GM12878 (cell line): ENCODE measurements around the gene PITPNC1. TPM values are rescaled to one million over a fixed set of nuclear protein-coding genes. Genes with fewer than 3 reads are reported as not detected.

Experiments used
- HCFC1 ChIP-seq: fragments of 150-350 bp; IDR thresholded peaks from 2 replicates; pipeline ENCODE4 v1.6.1; 2014; ENCODE audit warnings: low read length
- IKZF1 ChIP-seq: fragments of 450-650 bp; conservative IDR thresholded peaks from 2 replicates; pipeline ENCODE4 v1.6.1; 2017; ENCODE audit warnings: antibody characterized with exemption, mild to moderate bottlenecking
- MEF2B ChIP-seq: fragments of 450-650 bp; IDR thresholded peaks from 2 replicates; pipeline ENCODE4 v1.6.1; 2018; ENCODE audit warnings: mild to moderate bottlenecking, moderate library complexity; ENCODE audit not compliant: partially characterized antibody, poor library complexity, severe bottlenecking
- MTA3 ChIP-seq: IDR thresholded peaks from 2 replicates; pipeline ENCODE4 v1.6.1; 2012; ENCODE audit warnings: low read length, inconsistent platforms, borderline replicate concordance
- NR2C1 ChIP-seq: fragments of 450-650 bp; IDR thresholded peaks from 2 replicates; pipeline ENCODE4 v1.6.1; 2017; ENCODE audit warnings: antibody characterized with exemption, mild to moderate bottlenecking, moderate library complexity
- PML ChIP-seq: IDR thresholded peaks from 2 replicates; pipeline ENCODE4 v1.6.1; 2012; ENCODE audit warnings: low read length, inconsistent platforms
- POLR2A ChIP-seq: IDR thresholded peaks from 2 replicates; pipeline ENCODE4 v1.6.1; 2011; ENCODE audit warnings: low read depth, mild to moderate bottlenecking, low read length
- RB1 ChIP-seq: fragments of 450-650 bp; formaldehyde crosslinking; IDR thresholded peaks from 2 replicates; pipeline ENCODE4 v1.6.1; 2017; ENCODE audit warnings: mild to moderate bottlenecking, borderline replicate concordance
- RELA ChIP-seq: fragments of 450-650 bp; IDR thresholded peaks from 2 replicates; pipeline ENCODE4 v1.8.0; 2014; ENCODE audit warnings: borderline replicate concordance; ENCODE audit not compliant: partially characterized antibody
- SIN3A ChIP-seq: IDR thresholded peaks from 2 replicates; pipeline ENCODE4 v1.6.1; 2012; ENCODE audit warnings: low read depth, low read length, improper control_type of control experiment
- SREBF2 ChIP-seq: IDR thresholded peaks from 2 replicates; pipeline ENCODE4 v1.6.1; 2012; ENCODE audit warnings: mild to moderate bottlenecking, low read length
- ZNF217 ChIP-seq: fragments of 450-650 bp; IDR thresholded peaks from 2 replicates; pipeline ENCODE4 v1.6.1; 2017; ENCODE audit warnings: antibody characterized with exemption, mild to moderate bottlenecking
- ZNF24 ChIP-seq: fragments of 450-650 bp; IDR thresholded peaks from 2 replicates; pipeline ENCODE4 v1.6.1; 2017; ENCODE audit warnings: antibody characterized with exemption, mild to moderate bottlenecking
- polyA plus RNA-seq, 11 experiments: library from polyadenylated mRNA; depleted of rRNA in 4 of 11; unstranded in 6 of 11; stranded (reverse) in 5 of 11; fragments of >200 nt; fragmentation: Nextera tagmentation in 4 of 11; fragmentation: Illumina TruSeq in 1 of 11; extraction: Ambion mirVana in 4 of 11; extraction: Trizol in 1 of 11; gene quantifications; 1 replicate in 1 of 11; 2 replicates in 10 of 11; pipeline versions ENCODE4 v1.2.1 to v1.2.3, GENCODE V29; 2011 to 2016; ENCODE audit warnings: inconsistent platforms in 2 of 11, missing spikeins in 2 of 11, low read depth in 1 of 11
- total RNA-seq, 4 experiments: library from RNA; depleted of rRNA in 3 of 4; stranded (reverse); fragments of >200 nt in 3 of 4; fragmentation: Illumina TruSeq in 1 of 4; extraction: Trizol in 1 of 4; gene quantifications; 2 replicates each; pipeline versions ENCODE4 v1.2.1 to v1.2.3, GENCODE V29; 2013 to 2021
- TF ChIP-seq, protein P1 (sequence below): IDR thresholded peaks from 2 replicates; pipeline ENCODE4 v1.6.1; 2011; ENCODE audit warnings: borderline replicate concordance, low read depth, mild to moderate bottlenecking, moderate library complexity, mixed read lengths, low read length; ENCODE audit not compliant: insufficient read depth; ENCODE audit errors: extremely low read length
- TF ChIP-seq, protein P2 (sequence below): fragments of 450-650 bp; formaldehyde crosslinking; IDR thresholded peaks from 2 replicates; pipeline ENCODE4 v1.4.0; 2020; ENCODE audit warnings: mild to moderate bottlenecking, moderate library complexity
- TF ChIP-seq, protein P3 (sequence below): IDR thresholded peaks from 2 replicates; pipeline ENCODE4 v1.6.1; 2011; ENCODE audit warnings: low read depth, mild to moderate bottlenecking, low read length, moderate library complexity, borderline replicate concordance; ENCODE audit errors: extremely low read depth
- TF ChIP-seq, protein P4 (sequence below): fragments of 450-650 bp; IDR thresholded peaks from 2 replicates; pipeline ENCODE4 v1.6.1; 2017; ENCODE audit warnings: mild to moderate bottlenecking, low read depth, inconsistent platforms; ENCODE audit not compliant: poor library complexity, severe bottlenecking

The PITPNC1 gene
- total and polyA plus RNA-seq, 10 of the 15 experiments (the other 5 are each of a cell fraction or from before 2014, with no cell fraction given), result 12.2 to 62.4 (median 47.3) TPM

DNA sequence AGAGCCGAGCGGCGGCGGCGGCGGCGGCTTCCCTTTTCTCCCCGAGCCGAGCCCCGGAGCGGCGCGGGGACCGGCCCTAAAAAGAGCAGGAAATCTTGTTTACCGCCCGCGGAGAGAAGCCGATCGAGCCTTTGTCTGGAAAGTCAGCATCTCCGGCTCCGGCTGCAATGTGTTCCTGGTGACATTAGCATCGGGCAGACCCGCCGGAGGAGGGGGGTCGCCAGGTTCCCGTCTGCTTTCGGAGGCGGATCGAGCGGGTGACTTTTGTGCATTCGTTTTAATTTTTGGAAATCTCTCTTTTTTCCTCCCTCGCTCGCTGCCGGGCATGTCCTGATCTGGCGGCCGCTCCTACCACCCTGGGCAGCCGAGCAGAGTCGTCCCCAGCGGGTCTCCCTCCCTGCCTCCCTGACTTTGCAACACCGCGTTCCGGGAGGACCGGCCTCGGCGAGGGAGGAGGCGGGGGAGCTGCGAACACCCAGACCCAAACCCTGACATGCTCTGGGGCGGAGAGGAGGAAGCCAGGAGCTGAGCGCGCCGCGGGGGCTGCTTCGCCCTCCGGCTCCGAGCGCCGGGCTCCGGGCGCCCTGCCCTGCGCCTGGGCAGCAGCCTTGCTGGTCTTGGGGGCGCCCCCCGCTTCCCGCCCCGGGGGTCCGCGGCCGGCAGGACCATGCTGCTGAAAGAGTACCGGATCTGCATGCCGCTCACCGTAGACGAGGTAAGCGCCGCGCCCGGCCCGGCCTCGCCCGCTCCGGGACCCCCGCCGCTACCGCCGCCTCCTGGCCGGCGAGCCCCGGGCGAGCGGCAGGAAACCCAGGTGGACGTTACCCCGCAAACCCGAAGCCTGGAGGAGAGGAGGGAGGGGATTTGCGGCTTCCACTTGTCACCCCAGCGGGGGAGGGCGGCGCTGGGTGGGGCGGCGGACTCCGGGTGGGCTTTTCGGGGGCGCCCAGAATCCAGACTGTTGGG is 690 bp downstream of the PITPNC1 start (continued):
- peak; percentile 8 for TF ChIP-seq IKZF1
- TF ChIP-seq ZNF217, result peak; percentile 2; the same call in 1 of the 2 replicates
- TF ChIP-seq, protein P1, sequence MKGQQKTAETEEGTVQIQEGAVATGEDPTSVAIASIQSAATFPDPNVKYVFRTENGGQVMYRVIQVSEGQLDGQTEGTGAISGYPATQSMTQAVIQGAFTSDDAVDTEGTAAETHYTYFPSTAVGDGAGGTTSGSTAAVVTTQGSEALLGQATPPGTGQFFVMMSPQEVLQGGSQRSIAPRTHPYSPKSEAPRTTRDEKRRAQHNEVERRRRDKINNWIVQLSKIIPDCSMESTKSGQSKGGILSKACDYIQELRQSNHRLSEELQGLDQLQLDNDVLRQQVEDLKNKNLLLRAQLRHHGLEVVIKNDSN, result no peak
- TF ChIP-seq HCFC1, result 0 out of 2 replicates have a peak, but pooled peaks have one; percentile 6
- 0 out of 2 replicates have a peak, but pooled peaks have one; percentile 0 for TF ChIP-seq SIN3A
- TF ChIP-seq SREBF2, result no peak
- TF ChIP-seq NR2C1, result no peak
- TF ChIP-seq, protein P2, sequence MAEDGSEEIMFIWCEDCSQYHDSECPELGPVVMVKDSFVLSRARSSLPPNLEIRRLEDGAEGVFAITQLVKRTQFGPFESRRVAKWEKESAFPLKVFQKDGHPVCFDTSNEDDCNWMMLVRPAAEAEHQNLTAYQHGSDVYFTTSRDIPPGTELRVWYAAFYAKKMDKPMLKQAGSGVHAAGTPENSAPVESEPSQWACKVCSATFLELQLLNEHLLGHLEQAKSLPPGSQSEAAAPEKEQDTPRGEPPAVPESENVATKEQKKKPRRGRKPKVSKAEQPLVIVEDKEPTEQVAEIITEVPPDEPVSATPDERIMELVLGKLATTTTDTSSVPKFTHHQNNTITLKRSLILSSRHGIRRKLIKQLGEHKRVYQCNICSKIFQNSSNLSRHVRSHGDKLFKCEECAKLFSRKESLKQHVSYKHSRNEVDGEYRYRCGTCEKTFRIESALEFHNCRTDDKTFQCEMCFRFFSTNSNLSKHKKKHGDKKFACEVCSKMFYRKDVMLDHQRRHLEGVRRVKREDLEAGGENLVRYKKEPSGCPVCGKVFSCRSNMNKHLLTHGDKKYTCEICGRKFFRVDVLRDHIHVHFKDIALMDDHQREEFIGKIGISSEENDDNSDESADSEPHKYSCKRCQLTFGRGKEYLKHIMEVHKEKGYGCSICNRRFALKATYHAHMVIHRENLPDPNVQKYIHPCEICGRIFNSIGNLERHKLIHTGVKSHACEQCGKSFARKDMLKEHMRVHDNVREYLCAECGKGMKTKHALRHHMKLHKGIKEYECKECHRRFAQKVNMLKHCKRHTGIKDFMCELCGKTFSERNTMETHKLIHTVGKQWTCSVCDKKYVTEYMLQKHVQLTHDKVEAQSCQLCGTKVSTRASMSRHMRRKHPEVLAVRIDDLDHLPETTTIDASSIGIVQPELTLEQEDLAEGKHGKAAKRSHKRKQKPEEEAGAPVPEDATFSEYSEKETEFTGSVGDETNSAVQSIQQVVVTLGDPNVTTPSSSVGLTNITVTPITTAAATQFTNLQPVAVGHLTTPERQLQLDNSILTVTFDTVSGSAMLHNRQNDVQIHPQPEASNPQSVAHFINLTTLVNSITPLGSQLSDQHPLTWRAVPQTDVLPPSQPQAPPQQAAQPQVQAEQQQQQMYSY (CRISPR knock-in tag), result no peak
- TF ChIP-seq RELA, result no peak
- TF ChIP-seq MTA3, result no peak
- 0 out of 2 replicates have a peak, but pooled peaks have one; percentile 31 for TF ChIP-seq ZNF24
- TF ChIP-seq, protein P3, sequence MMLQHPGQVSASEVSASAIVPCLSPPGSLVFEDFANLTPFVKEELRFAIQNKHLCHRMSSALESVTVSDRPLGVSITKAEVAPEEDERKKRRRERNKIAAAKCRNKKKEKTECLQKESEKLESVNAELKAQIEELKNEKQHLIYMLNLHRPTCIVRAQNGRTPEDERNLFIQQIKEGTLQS, result no peak
- no peak for TF ChIP-seq MEF2B
- peak; percentile 37 for TF ChIP-seq POLR2A
- TF ChIP-seq, protein P4, sequence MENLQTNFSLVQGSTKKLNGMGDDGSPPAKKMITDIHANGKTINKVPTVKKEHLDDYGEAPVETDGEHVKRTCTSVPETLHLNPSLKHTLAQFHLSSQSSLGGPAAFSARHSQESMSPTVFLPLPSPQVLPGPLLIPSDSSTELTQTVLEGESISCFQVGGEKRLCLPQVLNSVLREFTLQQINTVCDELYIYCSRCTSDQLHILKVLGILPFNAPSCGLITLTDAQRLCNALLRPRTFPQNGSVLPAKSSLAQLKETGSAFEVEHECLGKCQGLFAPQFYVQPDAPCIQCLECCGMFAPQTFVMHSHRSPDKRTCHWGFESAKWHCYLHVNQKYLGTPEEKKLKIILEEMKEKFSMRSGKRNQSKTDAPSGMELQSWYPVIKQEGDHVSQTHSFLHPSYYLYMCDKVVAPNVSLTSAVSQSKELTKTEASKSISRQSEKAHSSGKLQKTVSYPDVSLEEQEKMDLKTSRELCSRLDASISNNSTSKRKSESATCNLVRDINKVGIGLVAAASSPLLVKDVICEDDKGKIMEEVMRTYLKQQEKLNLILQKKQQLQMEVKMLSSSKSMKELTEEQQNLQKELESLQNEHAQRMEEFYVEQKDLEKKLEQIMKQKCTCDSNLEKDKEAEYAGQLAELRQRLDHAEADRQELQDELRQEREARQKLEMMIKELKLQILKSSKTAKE, result peak; percentile 18
- TF ChIP-seq PML, result no peak; the same call in 1 of the 2 replicates
- TF ChIP-seq RB1, result no peak; the same call in 1 of the 2 replicates
